Measurements from ENCODE around the gene DHTKD1.
A peak's percentile ranks its signal among the peaks of the same experiment; 100 is the strongest.
"Not testable (repeated sequence)": the region's sequence is repeated elsewhere in the genome, so short reads cannot be mapped to it uniquely, and the experiment has no call there.

The DHTKD1 gene

DNA sequence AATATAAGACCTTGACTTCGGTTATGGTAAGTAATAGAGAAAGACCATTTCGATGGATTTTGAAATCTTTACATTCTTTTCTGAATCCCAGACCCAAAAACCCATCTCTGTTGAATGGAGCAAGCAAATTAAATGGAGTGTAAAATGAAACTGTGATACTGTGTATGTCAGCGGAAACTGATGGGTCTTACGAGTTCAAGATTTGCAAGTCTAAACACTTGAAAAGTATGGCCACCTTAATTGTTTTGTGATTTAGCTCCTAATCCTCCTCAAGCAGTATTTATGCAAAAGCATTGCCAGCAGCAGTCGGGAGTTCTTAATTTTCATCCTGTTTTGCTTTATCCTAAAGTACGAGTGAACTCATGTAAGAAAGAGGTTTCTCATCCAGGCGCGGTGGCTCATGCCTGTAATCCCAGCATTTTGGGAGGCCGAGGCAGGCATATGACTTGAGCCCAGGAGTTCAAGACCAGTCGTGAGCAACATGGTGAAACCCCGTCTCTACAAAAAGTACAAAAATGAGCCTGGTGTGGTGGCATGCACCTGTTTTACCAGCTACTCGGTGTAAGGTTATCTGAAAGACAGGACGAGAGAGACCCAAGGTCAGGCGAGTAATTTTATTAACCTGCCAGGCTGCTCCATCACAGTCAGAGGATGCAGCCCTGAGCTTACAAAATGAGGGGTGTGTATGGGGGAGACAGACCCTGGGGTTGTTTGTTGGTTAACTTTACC is 5.8 kb upstream of the DHTKD1 start:
- DNase-seq (ENCODE audit: low read depth) = no peak

GRCh38 chr10:12063483-12063818 is 5.3 kb upstream of the DHTKD1 start:
- DNase-seq (ENCODE audit: low read depth) = no peak

DNA sequence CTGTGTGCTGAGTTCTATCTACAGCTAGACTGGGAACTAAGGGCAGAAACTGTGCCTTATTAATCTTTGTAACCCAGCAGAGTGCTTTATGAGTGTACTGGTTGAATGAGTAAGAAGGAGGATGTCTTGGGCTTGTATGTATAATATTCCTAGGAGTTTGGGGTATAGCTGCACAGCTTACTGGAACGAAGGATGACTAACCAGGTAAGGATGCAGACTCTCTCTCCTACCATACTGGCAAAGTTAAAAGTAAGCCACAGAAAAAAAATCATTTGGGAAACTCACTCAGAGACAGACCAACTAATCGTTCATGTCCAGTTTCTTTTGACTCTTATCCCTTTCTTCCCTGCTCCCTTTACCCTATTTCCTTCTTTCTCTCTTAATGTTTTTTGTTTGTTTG is 1.4 kb upstream of the DHTKD1 start:
- no peak for DNase-seq (ENCODE audit: low read depth)

GRCh38 chr10:12071441-12071840 is 2.7 kb downstream of the DHTKD1 start:
- DNase-seq (ENCODE audit: low read depth) = not testable (repeated sequence)

- no peak for DNase-seq (ENCODE audit: low read depth)
Observed at GRCh38 chr10:12073526-12073925, 4.8 kb downstream of the DHTKD1 start.

GRCh38 chr10:12077580-12078180 is 8.9 kb downstream of the DHTKD1 start:
- no peak for DNase-seq (ENCODE audit: low read depth)

DNA sequence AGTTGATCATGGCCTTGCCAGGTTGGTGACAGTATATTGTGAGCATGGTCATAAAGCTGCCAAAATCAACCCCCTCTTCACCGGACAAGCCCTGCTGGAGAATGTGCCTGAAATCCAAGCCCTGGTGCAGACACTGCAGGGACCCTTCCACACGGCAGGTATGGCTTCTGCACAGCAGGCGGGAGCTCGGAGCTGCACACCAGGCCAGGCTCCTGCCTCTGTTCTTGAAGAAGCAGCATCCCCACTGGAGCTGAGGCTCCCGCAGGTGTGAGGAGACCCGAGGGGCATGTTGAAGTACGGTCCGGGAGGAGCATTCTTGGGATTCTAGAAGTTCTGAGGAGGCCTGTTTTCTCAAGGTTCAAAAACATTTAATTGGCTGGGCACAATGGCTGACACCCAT is 12.7 kb downstream of the DHTKD1 start:
- DNase-seq (ENCODE audit: low read depth) = no peak

DNA sequence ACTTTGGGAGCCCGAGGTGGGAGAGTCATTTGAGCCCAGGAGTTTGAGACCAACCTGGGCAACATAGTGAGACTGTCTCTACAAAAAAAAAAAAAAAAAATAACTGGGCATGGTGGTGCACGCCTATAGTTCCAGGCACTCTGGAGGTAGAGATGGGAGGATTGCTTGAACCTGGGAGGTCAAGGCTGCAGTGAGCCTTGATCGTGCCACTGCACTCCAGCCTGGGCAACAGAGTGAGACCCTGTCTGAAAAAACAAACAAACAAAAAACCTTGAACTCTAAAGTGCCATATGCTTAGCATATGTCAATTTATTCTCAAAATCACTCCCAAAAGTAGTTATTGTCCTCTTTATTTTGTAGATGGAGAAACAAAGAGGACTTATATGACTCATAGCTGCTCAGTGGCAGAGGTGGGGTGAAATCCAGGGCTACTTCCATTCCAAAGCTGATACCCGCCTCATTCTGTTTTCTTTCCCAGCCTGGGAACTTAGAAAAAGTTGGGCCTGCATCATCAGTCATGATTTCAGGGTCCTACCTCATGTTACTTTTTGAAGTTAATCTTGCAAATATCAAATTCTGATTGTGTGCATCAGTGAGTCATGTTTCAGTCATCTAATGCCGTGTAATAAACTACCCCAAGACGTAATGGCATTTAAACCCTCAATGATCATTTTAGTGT is 13.3 kb downstream of the DHTKD1 start:
- no peak for DNase-seq (ENCODE audit: low read depth)

DNA sequence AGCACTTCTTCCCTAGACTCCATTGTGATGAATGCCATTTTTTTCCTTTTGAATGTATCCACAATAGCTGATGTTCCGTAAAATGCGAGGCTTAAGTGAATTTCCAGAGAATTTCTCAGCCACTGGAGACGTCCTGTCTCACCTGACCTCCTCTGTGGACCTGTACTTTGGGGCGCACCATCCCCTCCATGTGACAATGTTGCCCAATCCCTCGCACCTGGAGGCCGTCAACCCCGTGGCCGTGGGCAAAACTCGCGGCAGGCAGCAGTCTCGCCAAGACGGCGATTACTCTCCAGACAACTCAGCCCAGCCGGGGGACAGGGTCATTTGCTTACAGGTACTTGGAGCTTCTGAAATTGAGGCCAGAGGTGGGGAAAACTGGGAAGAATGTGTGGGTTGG is 20.2 kb downstream of the DHTKD1 start:
- no peak for DNase-seq (ENCODE audit: low read depth)

DNA sequence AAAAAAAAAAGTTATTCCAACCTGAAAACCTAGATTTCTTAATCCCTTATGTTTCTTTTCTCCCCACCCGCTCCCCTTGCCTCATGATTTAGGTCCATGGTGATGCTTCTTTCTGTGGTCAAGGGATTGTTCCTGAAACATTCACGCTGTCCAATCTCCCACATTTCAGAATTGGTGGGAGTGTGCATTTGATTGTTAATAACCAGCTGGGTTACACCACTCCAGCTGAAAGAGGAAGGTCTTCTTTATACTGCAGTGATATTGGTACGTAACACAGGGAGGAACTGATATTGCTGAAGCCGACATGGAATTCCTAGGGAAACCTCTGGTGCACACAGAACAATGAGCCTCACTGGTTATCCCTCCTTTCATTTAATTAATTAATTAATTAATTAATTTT is 22.7 kb downstream of the DHTKD1 start:
- no peak for DNase-seq (ENCODE audit: low read depth)

DNA sequence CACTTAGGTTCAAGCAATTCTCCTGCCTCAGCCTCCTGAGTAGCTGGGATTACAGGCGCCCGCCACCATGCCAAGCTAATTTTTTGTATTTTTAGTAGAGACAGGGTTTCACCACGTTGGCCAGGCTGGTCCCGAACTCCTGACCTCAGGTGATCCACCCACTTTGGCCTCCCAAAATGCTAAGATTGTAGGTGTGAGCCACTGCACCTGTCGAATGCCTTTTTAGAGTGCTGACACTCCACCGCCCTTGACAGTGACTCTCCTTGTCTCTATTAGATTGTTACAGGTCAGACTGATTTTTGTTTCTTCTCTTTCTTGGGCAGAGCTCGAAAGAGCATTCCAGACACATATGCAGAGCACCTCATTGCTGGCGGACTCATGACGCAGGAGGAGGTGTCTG is 28.6 kb downstream of the DHTKD1 start:
- DNase-seq (ENCODE audit: low read depth) = not testable (repeated sequence)

DNA sequence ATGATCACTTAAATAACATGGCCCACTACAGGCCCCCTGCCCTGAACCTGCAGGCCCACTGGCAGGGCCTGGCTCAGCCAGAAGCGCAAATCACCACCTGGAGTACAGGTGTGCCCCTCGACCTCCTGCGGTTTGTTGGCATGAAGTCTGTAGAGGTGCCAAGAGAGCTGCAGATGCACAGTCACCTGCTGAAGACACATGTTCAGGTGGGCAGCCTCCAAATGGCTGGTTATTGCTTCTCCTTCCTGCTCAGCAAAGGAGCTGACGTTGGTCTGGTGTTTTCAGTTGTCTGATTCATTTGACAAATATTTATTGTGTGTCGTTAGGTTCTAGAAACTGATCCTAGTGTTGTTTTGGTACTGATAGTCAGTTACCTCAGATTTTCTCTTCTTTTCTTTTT is 29.0 kb downstream of the DHTKD1 start:
- no peak for DNase-seq (ENCODE audit: low read depth)

- DNase-seq (ENCODE audit: low read depth) = no peak
Observed at GRCh38 chr10:12098966-12099365, 30.2 kb downstream of the DHTKD1 start.

DNA sequence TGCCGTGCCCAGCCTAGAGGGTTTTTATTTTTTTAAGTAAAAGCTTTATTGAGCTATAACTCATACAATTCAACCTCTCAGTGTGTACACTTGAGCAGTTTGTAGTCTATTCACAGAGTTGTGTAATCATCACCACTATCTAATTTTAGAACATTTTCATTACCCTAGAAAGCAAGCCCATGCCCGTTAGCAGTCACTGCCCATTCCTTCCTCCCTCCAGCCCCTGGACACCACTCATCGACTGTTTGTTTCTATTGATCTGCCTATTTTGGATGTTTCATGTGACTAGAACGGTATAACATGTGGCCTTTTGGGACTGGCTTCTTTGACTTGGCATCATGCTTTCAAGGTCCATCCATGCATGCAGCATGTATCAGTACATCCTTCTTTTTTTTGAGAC is 35.0 kb downstream of the DHTKD1 start:
- no peak for DNase-seq (ENCODE audit: low read depth)

GRCh38 chr10:12107781-12108180 is 39.0 kb downstream of the DHTKD1 start:
- no peak for DNase-seq (ENCODE audit: low read depth)

- DNase-seq (ENCODE audit: low read depth) = no peak
Observed at GRCh38 chr10:12109286-12109685, 40.5 kb downstream of the DHTKD1 start.

- no peak for DNase-seq (ENCODE audit: low read depth)
Observed at GRCh38 chr10:12111528-12111927, 42.8 kb downstream of the DHTKD1 start.

DNA sequence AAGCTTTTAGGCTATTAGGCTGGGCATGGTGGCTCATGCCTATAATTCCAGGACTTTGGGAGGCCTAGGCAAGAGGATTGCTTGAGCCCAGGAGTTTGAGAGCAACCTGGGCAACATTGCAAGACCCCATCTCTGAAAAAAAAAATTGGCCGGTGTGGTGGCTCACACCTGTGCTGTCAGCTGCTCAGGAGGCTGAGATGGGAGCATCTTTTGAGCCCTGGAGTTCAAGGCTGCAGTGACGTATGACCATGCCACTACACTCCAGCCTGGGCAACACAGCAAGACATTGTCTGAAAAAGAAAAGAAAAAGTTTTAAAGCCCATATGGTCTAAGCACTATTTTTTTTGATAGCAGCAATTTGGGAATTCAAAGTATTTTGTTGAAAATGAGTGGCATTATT is 44.9 kb downstream of the DHTKD1 start:
- no peak for DNase-seq (ENCODE audit: low read depth)

GRCh38 chr10:12121673-12122072 is 52.9 kb downstream of the DHTKD1 start:
- no peak for DNase-seq (ENCODE audit: low read depth)

DNA sequence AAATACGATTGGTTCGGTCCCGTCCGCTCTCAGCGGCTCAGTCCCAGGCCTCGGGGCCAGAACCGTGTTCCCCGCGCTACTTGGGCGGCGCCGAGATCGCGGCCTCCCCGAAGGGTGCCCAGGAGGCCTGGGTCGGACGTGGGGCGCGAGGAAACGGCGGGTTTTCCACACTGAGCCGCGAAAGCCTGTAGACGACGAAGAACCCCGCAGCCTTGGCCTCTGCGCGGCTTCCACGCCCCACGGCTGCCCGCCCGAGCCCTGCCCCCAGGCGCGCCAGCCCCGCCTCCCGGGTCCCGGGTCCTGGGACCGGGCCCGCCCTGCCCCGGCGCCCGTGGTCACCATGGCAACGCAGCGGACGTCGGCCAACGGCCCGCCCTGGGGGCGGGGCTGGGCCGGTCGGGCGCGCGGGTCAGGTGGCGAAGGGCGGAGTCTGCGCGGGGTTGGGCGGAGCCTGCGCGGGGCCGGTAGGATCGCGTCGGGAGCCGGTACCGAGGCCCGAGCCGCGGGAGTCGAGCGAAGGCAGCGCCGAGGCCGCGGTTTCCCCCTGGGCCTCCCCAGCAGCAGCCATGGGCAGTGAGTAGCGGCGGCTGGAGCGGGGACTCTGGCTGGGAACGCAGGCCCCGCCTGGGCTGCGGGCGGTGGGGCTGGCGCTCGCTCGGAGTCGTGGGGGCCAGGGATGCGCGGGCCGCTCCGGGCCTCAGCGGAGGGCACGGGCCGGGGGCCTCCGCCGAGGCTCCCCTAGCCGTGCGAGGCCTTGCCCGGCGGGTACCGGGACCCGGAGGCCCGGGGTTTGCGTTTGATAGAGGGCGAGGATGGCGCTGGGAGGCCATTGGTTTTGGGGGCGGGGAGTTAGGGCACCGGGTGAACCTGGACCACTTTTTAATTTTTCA is 60.7 kb downstream of the DHTKD1 start, which contains the start of gene SEC61A2:
Gene SEC61A2, plus strand, starts transcription at position 456 of the 890 bp plus-strand sequence. Its CDS starts 111 bp downstream, at position 567.
- peak; percentile 95 for DNase-seq (ENCODE audit: low read depth)

- DNase-seq (ENCODE audit: low read depth) = no peak
Observed at GRCh38 chr10:12130237-12130872, 61.6 kb downstream of the DHTKD1 start.

GRCh38 chr10:12135631-12136030 is 66.9 kb downstream of the DHTKD1 start:
- DNase-seq (ENCODE audit: low read depth) = no peak

All from stimulated activated CD8-positive, alpha-beta memory T cell treated with anti-CD3 and anti-CD28 coated beads, Interleukin-12 subunit alpha, Interleukin-12 subunit beta, amount 100 ng/mL, for 1 hour (primary cell).